Urinary bladder (tissue), 4 donors: Measurements from ENCODE around the gene MARK4. TPM values are rescaled to one million over a fixed set of nuclear protein-coding genes. Genes with fewer than 3 reads are reported as not detected.
"Not testable (repeated sequence)": the region's sequence is repeated elsewhere in the genome, so short reads cannot be mapped to it uniquely, and the experiment has no call there.

ENCODE experiments used
- DNase-seq: peaks from one replicate; pipeline ENCODE4 v3.0.0-alpha.2; 2015; ENCODE audit errors: extremely low spot score
- H3K27ac ChIP-seq: one replicate; pipeline ENCODE4 v1.5.1; 2013; ENCODE audit warnings: low read depth, mild to moderate bottlenecking, moderate library complexity
- H3K36me3 ChIP-seq: one replicate; pipeline ENCODE4 v1.6.1; 2013; ENCODE audit warnings: mild to moderate bottlenecking, moderate library complexity; ENCODE audit not compliant: insufficient read depth
- H3K4me1 ChIP-seq: one replicate; pipeline ENCODE4 v1.6.1; 2013; ENCODE audit warnings: mild to moderate bottlenecking, moderate library complexity; ENCODE audit not compliant: insufficient read depth
- H3K4me3 ChIP-seq: one replicate; pipeline ENCODE4 v1.5.1; 2013; ENCODE audit warnings: low read depth, low read length
- WGBS: extraction: QIAGEN DNeasy Blood & Tissue Kit; methylation state at CpG from one replicate; pipeline ENCODE4 v1.1.7; 2013; 5-methylcytosine and 5-hydroxymethylcytosine counted together
- polyA plus RNA-seq: library from polyadenylated mRNA; stranded (reverse); fragments of 200-250 nt; gene quantifications from one replicate; pipeline ENCODE4 v1.2.3, GENCODE V29; 2013
- total RNA-seq: library from RNA; depleted of rRNA; stranded (reverse); fragments of >200 nt; gene quantifications from one replicate; pipeline ENCODE4 v1.2.3, GENCODE V29; 2014
- donor health status: healthy with polysubstance abuse.
- donor health status: healthy.

The MARK4 gene
- total and polyA plus RNA-seq, 2 donors: 14.8 to 34.4 TPM

DNA sequence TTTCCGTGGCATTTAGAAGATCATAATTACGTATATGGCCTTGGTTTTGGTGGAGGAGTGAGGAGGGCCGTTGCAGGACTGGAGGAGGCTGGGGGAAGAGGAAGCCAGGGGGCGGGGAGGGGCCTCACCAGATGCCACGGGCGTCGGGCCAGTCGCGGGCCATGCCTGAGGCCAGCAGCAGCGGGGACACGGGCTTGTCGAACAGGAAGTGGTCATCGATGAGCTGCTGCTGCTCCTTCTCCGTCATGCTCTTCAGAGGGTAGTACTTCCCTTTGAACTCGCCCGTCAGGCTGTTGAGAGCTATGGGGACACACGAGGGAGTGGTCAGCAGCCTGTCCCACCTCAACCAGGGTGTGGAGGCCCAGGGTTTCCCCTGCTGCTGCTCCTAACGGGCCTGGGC, 60.5 kb downstream of the MARK4 start:
- H3K4me3 ChIP-seq: no peak overlapping the region
- H3K4me1 ChIP-seq: no peaks in the 10 kb centered on the region
- no peak for DNase-seq
- H3K36me3 ChIP-seq: no peaks in the 10 kb centered on the region
- H3K27ac ChIP-seq: no peak overlapping the region
- 37% methylated on average over 18 of the region's 18 CpGs for WGBS

DNA sequence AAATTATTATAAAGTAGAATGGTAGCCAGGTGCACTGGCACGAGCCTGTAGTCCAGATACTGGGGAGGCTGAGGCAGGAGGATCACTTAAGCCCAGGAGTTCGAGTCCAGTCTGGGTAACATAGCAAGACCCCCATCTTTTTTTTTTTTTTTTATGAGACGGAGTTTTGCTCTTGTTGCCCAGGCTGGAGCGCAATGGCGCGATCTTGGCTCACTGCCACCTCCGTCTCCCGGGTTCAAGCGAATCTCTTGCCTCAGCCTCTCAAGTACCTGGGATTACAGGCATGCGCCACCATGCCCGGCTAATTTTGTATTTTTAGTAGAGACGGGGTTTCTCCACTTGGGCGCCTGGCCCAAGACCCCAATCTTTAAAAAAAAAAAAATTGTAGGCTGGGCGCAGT, 61.2 kb downstream of the MARK4 start:
- H3K4me3 ChIP-seq, H3K4me1 ChIP-seq, H3K27ac ChIP-seq, H3K36me3 ChIP-seq, DNase-seq: not testable (repeated sequence)
- WGBS: 86% methylated on average over 14 of the region's 14 CpGs

DNA sequence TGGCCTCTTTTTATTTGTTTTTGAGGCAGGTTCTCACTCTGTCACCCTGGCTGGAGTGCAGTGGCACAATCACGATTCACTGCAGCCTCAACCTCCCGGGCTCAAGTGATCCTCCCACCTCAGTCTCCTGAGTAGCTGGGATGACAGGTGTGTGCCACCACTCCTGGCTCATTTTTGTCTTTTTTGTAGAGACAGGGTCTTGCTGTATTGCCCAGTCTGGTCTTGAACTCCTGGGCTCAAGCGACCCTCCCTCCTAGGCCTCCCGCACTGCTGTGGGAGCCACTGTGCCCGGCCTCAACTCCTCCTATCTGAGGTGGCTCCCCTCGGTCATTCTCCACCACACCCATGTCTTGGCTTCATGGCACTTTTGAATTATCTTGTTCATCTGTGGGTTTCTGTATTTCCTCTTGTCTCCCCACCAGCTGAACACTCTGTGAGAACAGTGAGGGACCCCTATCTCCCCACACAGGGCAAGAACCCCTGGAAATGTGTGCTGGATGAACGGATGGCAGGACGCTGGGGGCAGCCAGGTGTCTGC, 63.7 kb downstream of the MARK4 start:
- Histone ChIP-seq H3K36me3 (no peaks in the 10 kb centered on the region), H3K27ac (no peak overlapping the region), H3K4me3 (no peak overlapping the region), H3K4me1 (no peaks in the 10 kb centered on the region)
- DNase-seq: no peak
- WGBS: 78% methylated on average over 8 of the region's 8 CpGs

DNA sequence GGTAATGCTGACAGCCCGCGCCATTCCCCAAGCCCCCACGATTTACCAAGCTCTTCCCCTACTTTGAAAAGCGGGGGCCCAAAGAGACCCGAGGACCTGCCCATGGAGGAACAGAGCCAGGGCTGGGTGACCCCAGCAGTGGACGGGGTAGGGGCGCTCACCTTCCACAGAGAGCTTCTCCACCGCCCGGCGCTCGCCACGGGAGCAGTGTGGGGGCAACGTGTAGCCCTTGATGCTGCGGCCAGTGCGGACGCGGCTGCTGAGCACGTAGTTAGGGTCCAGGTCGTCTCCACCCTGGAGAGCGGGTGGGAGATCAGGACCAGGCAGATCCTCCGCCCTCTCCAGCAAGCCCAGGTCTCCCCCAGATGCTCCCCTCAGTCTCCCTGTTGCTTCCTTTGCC, 64.2 kb downstream of the MARK4 start:
- H3K27ac ChIP-seq: no peak overlapping the region
- no peak for DNase-seq
- 69% methylated on average over 21 of the region's 21 CpGs for WGBS
- H3K36me3 ChIP-seq: no peaks in the 10 kb centered on the region
- H3K4me1 ChIP-seq: no peaks in the 10 kb centered on the region
- no peak overlapping the region for H3K4me3 ChIP-seq

DNA sequence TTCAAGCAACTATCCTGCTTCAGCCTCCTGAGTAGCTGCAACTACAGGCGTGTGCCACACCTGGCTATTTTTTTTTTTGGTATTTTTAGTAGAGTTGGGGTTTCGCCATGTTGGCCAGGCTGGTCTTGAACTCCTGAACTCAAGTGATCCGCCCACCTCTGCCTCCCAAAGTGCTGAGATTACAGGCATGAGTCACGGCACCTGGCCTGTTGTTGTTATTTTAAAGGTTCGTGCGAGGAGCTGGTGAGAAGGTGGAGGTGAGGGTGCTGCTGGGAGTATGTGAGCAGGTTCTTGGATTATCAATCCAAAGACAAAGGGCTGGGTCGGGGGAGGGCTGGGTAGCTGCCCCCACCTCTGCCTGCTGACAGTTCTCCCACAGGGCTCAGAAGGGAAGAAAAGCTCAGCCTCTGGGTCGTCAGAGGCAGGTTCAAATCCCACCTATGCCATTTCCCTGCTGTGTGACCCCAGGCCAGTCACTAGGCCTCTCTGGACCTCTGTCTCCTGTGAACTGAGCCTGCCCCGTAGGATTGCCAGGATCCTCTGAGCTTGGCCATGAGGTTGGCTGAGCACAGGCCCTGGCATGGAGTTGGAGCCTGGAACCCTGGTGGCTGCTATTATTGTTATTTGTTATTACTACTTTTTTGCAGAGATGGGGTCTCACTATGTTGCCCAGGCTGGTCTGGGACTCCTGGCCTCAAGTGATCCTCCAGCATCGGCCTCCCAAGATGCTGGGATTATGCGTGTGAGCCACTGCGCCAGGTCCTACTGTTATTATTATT, 70.1 kb downstream of the MARK4 start:
- WGBS: 84% methylated on average over 12 of the region's 12 CpGs
- no peak overlapping the region for H3K27ac ChIP-seq
- H3K4me3 ChIP-seq: no peak overlapping the region
- H3K4me1 ChIP-seq: no peaks in the 10 kb centered on the region
- no peak for DNase-seq
- H3K36me3 ChIP-seq: no peaks in the 10 kb centered on the region

DNA sequence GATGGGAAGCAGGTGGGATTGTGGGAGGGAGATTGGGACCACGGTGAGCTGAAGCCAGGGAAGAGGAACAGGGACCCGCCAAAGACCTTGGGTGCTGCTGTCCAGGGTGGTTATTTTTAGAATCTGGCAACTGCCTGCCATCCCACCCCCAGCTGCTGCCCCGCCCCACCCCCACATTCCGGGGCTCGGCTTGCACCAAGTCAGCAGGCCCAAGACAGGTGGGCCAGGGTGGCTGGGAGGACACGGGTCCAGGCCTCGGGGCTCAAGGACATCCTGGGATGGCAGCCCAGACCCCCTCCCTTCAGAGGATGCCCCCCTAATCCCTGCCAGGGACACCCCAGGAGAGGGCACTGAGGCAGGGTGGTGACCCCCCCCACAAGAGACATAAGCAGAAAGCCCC, 70.8 kb downstream of the MARK4 start:
- Histone ChIP-seq H3K36me3 (no peaks in the 10 kb centered on the region), H3K4me1 (no peaks in the 10 kb centered on the region), H3K4me3 (no peak overlapping the region), H3K27ac (no peak overlapping the region)
- DNase-seq: no peak
- WGBS: 37% methylated on average over 7 of the region's 7 CpGs

DNA sequence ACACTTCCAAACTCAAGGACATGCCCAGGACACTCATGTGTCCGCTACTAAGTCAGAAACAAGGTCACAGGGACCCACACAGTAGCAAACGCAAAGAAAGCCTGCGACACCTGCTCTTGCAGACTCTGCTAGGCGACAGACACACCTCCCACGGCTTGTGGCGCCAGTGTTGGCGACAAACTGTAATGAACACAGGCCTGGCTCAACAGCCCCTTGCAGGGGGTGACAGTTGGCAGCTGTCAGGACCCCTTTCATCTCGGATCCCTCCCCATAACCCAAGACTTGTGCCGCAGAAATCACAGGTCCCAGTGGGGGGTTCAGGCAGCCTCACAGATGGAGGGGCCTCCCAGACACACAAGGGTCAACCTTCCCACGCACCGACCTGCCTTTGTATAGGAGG, 71.2 kb downstream of the MARK4 start:
- no peak overlapping the region for H3K4me3 ChIP-seq
- H3K4me1 ChIP-seq: no peaks in the 10 kb centered on the region
- no peak overlapping the region for H3K27ac ChIP-seq
- H3K36me3 ChIP-seq: no peaks in the 10 kb centered on the region
- 51% methylated on average over 11 of the region's 11 CpGs for WGBS
- DNase-seq: no peak

DNA sequence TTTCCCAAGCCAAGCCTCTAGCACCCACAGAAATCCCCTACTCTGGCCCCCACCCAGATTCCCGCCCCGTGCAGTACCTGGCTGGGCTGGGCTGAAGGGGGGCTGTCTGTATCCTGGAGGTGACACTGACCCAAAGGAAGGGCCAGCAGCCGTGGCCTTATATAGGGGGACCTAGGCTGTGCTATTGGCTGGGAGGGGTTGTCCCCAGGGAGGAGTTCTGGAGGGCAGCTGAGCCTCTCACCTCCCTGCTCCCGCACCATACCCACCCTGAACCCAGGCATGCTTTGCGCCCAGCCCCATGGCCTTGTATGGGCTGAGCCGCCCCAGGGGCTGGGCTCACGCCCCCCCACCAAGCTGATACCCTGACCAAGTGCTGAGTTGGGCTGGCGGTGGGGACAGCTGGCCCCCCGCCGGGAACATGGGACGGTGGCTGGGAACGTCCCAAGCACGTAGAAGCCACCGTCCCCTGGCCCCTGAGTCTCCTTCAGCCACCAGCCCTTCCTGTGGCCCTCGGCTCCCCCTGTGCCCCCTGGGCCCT, 71.7 kb downstream of the MARK4 start, which contains the start of gene CKM:
Gene CKM (minus strand): TSS at position 132 of the 538 bp plus-strand sequence. CDS start 3,162 bp downstream, outside the sequence.
- no peaks in the 10 kb centered on the region for H3K36me3 ChIP-seq
- H3K27ac ChIP-seq: no peak within 1 kb of the TSS
- WGBS: 48% methylated on average over 15 of the region's 15 CpGs
- no peaks in the 10 kb centered on the region for H3K4me1 ChIP-seq
- DNase-seq: no peak
- H3K4me3 ChIP-seq: no peak within 1 kb of the TSS

DNA sequence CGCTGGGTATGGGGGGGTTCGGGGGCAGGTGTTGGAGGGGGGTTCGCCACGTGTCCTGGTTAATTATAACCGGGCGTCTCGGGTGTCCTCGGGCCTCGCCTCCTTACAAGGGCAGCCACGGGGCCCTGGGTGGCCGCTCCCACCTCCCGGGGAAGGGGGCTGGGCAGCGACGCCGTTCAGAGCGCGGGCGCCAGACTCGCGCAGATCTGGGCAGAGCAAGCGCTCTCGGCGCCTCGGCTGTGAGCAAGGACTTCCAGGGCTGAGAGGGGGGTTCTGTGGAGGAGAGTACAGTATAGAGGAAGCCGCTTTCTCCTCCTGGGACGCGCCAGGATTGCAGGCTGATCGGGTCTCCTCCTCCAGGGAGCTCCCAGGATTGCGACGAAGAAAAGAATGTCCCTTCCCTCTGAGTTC, 72.6 kb downstream of the MARK4 start:
- 1% methylated on average over 30 of the region's 30 CpGs for WGBS
- no peak for DNase-seq
- Histone ChIP-seq H3K27ac (no peak overlapping the region), H3K4me1 (no peaks in the 10 kb centered on the region), H3K4me3 (no peak overlapping the region), H3K36me3 (no peaks in the 10 kb centered on the region)

DNA sequence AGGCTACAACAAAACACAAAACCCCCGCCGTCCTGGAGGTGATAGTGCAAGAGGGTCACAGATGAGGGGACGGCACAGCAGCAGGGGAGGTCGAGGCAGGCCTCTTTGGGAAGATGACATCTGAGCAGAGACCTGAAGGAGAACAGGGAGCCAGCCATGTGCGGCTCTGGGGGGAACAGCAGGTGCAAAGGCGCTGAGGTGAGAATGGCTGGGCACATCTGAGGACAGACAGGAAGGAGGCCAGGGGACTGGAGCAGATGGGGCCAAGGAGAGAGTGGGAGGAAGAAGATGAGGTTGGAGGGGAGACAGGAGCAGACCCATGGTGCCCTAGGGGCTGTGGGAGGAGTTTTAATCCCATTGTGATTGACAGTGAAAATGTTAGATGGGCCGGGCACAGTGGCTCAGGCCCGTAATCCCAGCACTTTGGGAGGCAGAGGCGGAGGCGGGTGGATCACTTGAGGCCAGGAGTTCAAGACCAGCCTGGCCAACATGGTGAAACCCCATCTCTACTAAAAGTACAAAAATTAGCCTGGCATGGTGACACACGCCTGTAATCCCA, 73.4 kb downstream of the MARK4 start:
- no peak overlapping the region for H3K27ac ChIP-seq
- no peaks in the 10 kb centered on the region for H3K36me3 ChIP-seq
- H3K4me3 ChIP-seq: no peak overlapping the region
- no peaks in the 10 kb centered on the region for H3K4me1 ChIP-seq
- DNase-seq: no peak
- 61% methylated on average over 11 of the region's 11 CpGs for WGBS

DNA sequence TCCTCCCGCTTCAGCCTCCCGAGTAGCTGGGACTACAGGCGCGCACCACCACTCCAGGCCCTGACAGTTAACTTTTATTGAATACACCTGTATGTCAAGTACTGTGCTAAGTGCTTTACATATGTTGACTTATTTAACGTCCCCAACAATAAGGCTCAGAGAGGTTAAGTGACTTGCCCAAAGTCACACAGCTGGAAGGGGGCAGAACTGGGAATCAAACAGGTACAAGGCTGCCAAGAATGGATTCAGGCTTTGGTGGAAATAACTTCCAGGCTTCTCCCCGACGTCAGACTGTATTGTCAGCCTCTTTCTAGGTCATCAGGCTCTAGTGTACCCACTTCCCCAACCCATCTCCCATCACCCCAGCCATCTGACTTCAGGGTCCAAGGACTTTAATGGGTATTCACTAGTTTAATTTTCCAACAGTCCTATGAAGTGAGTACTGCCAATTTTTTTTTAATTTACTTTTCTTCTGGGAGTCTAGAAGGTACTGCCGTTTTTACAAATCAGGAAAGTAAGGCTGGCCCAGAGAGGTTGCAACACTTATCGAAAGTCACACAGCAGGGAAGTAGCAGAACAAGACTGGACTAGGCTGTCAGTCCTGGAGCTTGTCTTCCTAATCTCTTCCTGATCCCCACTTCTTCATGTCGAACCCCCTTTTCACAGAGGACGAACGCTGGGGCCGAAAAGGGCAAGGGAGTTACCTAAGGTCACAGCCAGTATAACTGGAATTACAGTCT, 76.5 kb downstream of the MARK4 start:
- no peak for DNase-seq
- Histone ChIP-seq H3K4me3 (no peak overlapping the region), H3K27ac (no peak overlapping the region), H3K36me3 (no peaks in the 10 kb centered on the region), H3K4me1 (no peaks in the 10 kb centered on the region)
- 73% methylated on average over 13 of the region's 13 CpGs for WGBS

DNA sequence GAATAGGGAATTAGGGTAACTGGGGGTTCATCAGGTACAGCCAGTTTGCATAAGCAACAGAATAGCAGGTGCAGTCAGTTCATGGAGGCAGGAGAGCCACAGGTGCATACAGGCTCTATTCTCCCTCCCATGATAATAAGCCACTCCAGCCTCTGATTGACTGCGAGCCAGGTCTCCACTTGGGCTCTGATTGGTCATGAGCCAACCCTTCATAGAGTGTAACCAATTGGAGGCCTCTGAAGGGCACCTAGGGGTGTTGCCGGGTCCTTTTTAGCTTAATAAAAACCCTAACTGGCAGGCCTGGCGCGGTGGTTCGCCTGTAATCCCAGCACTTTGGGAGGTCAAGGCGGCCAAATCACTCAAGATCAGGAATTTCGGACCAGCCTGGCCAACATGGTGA, 80.3 kb downstream of the MARK4 start:
- no peak for DNase-seq
- H3K27ac ChIP-seq: no peak overlapping the region
- H3K4me3 ChIP-seq: no peak overlapping the region
- no peaks in the 10 kb centered on the region for H3K4me1 ChIP-seq
- H3K36me3 ChIP-seq: no peaks in the 10 kb centered on the region
- 83% methylated on average over 7 of the region's 7 CpGs for WGBS

DNA sequence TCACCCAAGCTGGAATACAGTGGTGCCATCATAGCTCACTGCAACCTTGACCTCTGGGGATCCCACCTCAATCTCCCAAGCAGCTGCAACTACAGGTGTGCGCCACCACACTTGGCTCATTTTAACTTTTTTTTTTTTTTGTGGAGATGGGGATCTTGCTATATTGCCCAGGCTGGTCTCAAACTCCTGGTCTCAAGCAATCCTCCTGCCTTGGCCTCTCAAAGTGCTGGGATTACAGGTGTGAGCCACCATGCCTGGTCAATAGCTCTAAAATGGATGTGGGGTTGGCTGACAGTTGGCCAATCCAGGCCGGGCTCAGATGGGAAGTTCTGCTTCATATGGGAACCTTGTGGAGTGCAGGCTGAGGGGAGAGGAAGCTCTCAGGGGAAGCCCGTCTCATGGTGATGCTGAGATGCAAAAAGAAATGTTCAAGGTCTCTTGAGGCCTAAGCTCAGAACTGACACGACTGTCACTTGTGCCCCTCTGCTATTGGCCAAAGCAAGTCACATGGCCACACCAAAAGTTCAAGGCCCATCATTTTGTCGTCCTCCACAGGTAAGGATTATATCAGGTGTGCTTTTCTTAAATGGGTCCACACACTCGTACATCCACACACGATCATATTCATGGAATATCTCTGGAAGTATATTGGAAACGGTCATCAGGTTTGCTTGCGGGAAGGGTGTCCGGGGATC, 82.7 kb downstream of the MARK4 start:
- H3K27ac ChIP-seq: no peak overlapping the region
- H3K4me1 ChIP-seq: no peaks in the 10 kb centered on the region

More for the DNA sequence above, 82.7 kb downstream of the MARK4 start:
- H3K36me3 ChIP-seq: no peaks in the 10 kb centered on the region
- WGBS: 85% methylated on average over 10 of the region's 10 CpGs
- no peak for DNase-seq
- no peak overlapping the region for H3K4me3 ChIP-seq
